GM19035 (cell line): ENCODE data around the gene RALGDS.

Experiments used
- ATAC-seq: cut with Tn5 transposase; IDR thresholded peaks from one replicate; pipeline ENCODE4 v1.9.1; 2021; ENCODE audit not compliant: unreplicated experiment

RALGDS gene

DNA sequence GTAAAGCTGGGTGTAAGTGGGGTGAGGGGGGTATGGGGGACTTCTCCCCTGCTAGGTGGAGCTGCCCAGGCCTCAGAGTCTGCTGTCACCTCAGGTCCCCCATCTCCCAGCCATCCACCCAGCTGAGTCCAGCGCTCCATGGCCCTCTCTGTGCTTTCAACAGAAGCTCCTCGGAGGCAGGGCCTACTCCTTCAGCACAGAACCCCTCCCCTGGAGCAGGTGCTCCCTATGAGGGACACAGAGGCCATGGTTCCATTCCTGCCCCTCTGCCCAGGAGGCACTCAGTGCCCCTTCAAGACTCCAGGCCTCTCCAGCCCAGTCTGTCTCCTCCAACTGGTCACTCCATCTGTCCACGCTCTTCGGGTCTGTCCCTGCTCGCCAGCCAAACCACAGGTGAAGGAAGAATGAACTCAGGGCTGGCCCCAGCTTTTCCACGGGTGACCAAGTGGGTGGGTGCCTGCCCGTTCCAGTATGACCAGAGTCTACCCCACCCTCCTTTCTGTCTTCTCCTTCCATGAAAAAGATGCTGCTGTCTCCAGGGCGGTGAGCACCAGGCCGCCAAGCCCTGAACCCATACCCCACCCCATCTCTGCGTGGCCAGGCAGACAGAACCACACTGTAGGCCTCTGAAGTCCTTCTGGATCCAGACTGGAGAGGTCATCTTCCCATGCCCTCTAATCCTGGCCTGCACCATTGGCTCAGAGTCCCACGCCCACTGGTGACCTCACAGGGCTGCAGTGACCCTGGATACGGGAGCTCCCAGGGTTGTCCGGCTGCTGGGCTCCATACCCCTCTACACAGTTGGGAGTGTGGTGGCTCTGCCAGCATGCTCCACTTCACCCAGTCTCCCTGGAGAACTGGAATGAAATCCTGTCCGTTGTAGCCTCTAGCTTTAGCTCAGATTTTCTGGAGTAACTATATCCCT is 30.8 kb upstream of the RALGDS start:
- ATAC-seq, result no peak

DNA sequence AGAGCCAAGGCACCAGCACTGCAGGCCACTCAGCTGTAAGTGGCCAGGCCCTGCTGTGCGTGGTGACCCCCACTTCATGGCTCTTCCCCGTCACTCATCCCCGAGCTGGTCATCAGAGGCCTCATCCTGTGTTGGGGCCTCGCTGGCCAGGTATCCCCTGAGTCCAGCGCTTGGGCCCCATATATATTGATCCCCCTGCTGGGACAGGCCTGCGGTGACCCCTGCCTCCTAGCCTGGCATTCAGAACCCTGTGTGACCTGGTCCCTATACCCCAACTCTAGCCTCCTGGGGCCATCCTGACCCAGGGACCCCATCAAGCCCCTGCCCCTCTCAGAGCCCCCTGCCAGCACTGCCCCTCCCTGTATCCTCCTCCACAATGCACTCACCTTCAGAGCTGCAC is 30.0 kb upstream of the RALGDS start:
- no peak for ATAC-seq

DNA sequence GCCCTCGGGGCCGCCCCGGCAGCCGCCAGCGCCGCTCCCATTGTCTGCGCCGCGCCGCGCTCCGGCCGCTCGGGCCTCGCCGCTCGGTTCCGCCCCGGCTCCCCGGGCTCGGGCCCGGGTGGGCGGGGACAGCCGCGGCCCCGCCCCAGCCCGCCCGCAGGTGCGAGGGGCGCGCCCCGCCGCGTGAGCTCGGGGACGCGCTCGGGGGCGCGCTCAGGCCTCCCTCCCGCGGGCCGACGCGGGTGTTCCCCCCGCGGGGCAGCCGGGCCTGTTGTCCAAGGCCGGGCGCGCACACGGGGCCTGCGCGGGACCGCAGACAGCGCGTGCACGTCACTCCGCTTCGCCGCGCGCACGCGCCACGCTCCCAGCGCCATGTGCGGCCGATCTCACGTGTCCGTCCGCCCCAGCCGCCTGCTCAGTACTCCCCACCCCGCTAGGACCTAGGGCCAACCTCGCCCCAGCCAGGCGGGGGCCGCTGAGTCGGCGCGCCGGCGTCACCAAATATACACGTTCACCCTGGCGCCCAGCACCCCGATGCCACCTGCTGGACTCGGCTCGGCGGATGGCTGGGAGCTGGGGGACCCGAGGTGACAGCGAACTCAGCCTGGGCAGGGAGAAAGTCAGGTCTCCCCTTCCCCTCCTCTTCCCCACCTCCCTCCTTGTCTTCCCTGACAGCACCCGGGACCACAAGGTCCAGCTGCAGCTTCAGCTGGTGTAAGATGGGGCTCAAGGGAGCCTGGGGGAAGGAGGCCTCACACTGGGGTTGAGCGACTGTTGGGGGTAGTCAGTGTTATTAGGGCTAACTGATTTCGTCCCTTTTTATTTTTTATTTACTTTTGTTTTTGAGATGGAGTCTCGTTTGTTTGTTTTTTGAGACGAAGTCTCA is 28.3 kb upstream of the RALGDS start:
- peak; percentile 69 for ATAC-seq

DNA sequence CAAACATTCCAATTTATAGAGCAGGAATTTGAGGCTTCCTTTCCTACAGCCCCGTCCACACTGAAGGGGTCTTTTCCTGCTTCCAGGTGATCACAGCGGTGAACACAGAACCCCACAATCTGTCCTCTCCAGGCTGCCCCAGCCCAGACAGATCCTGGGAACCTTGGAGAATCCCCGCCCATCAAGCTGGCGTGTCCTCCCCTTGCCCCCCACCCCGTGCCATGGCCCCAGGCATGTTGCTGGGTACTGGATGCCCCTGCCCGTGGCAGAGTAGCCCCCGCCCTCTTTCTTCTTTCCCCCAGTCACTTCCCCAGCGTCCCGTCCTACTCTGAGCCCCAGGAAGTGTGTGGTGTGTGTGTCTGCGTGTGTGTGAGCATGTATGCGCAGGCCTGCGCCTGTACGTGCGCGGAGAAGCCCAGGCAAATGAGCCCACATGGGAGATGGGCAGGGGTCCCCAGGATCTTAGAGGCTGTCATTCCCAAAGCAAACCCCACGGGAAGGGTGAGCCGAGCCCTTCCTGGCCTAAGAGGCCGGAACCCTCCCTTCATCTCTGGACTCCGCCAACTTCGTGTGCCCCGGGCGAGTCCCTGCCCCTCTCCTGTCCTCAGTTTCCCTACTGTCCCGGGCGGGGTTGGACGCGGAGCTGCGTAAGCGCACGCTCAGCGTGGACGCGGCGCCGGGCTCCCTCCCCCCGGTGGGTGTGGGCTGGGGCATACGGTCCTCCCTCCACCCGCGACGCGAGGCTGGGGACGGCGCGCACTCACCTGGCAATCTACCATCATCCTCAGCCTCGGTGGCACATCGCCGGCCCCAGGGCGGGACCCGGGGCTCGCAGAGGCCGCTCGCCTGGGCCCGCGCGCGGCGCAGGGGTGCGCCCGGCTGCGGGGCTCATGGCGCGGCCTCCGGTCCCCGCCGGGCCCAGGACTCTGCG is 27.4 kb upstream of the RALGDS start:
- peak; percentile 10 for ATAC-seq

DNA sequence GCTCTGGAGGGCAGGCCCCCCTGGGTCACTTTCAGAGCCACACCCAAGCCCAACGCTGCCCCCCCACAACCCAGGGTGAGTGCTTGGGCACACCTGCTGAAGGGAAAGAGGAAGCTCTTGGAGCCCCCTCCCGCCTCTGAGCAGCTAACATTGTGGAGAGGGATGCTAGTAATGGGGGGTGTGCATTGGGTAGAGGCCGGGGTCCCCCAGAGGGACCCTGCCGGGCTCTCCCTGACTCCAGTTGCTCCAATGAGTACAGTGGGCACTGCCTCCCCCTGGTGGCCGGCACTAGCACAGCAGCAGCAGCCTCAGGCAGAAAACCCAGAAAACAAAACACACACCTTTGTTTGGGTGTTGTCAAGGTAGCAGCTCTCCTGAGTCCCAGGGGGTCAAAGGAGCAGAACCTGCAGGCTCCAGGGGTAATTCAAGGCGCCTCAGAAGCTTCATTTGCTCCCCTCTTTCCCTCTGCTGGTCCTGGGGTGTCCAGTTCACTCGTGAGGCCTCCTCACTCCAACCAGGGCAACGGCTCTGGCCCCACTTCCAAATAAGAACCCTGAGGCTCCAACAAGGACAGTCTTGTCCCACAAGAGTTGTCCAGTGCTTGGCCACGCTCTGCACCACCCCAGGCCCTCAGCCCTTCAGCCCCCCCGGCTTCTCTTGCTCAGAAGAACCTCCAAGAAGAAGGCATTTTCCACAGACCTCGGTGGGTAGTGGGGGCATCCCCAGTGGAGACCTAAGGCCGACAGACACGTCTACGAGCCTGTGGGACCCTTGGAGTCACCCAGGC is 26.6 kb upstream of the RALGDS start:
- no peak for ATAC-seq

DNA sequence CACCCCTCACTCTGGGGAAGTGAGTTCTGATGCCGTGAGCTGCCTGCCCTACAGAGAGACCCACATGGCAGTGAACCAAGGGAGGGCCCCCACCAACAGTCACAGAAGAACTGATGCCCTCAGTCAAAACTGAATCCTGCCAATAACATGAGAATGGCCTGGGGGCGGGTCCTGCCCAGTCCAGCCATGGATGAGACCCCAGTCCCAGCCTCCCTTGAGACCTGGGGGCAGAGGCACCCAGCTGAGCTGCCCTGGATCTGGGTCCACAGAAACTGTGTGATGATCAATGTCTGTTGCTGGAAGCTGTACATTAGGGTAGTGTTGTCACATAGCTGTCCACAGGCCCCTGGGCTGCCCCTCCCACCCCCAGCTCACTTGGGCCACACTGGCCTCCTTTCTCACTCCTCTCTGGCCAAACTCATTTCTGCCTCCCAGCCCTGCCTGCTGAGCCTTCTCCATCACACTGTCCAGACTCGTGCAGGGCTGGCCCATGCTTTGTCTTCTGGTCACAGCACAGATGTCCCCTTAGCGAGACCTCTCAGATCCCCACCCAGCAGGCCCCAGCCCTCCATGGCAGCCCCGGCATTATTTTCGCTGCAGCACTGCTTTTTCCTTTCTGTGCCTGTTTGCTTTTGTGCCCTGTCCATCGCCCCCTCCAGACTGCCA is 25.8 kb upstream of the RALGDS start:
- ATAC-seq, result no peak

DNA sequence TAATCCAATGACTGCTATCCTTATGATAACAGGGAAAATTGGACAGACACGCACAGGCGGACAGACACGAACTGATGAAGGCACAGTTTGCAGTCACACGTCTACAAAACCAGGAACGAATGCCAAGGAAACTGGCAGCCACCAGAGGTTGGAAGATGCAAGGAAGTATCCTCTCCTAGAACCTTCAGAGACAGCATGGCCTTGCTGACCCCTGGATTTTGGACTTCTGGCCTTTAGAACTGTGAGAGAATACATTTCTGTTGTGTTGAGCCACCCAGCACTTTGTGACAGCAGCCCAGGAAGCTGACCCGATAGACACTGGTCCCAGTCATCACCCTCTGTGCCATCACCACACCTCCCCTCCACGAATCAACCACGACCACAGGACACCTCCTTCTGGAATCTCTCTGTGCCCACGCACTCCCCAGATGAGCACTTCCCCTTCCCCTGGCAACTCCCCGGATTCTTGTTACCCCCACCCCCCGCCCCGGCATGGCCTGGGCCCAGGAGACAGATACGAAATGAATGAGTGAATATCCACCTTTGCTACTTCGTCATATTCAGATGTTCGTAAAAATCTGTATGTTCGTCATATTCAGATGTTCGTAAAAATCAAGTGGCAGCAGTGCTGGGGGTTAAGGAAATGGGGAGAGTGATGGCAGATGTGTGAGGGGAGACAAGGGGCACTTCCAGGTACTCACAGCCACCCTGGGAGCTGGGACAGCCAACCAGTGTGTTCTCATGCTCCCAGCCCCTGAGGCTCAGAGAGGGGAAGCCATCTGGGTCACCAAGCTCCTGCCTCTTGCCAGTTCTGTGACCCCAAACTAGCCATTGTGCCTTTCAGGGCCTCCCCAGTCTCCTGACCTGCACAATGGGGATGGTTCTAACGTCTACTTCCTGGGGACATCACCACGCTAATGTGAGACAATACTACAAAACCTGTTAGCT is 24.1 kb upstream of the RALGDS start:
- ATAC-seq, result no peak

DNA sequence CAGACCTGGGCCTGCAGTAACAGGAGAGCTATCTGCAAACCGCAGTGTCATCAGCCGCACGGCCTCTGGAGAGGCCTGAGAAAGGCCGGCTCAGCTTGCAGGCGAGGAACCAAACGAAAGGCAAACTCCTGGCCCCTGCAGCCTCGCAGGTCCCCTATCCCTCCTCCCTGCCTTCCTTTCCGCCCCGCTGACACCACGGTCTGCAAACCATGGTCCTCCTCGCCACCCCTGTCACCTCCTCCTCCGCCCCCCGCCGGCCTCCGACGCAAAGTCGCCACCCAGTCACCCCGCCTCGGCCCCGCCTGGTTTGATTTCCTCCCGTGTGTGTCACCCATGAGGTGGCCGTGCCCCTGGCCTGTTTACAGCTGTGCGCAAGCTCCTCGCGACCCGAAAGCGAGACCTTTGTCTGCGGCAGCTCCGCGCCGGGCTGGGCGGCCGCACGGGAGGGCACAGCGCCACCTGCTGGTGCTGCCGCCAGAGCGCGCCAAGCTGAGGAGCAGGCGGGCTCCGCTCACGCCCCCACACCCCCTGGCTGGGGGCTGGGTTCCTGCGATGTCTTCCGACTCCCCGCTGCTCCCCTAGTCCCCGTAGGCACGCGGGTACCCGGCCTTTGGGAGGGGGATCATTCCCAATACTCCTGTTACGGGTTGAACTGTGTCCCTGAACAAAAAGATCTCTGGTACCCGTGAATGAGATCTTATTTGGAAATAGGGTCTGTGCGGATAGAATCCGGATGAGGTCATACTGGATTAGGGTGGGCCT is 23.3 kb upstream of the RALGDS start:
- ATAC-seq, result peak; percentile 52

DNA sequence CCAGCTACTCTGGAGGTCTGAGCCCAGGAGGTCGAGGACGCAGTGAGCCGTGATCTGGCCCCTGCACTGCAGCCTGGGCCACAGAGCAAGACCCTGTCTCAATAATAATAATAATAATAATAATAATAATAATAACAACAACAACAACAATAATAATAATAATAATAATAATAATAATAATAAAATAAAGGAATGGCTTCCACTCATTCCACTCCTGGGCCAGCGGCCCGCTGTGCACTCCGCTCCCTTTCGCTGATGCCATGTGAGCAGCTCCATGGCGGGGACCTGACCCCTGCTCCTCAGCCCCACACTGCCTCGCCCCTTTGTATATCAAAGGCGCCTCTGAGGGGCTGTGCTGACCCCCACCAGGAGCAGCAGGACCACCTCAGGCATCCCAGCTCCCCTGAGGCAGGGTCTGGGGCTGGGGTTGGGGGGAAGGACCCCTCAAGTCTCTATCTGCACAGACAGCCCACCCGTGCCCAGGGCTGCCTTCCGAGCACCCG is 22.6 kb upstream of the RALGDS start:
- no peak for ATAC-seq

DNA sequence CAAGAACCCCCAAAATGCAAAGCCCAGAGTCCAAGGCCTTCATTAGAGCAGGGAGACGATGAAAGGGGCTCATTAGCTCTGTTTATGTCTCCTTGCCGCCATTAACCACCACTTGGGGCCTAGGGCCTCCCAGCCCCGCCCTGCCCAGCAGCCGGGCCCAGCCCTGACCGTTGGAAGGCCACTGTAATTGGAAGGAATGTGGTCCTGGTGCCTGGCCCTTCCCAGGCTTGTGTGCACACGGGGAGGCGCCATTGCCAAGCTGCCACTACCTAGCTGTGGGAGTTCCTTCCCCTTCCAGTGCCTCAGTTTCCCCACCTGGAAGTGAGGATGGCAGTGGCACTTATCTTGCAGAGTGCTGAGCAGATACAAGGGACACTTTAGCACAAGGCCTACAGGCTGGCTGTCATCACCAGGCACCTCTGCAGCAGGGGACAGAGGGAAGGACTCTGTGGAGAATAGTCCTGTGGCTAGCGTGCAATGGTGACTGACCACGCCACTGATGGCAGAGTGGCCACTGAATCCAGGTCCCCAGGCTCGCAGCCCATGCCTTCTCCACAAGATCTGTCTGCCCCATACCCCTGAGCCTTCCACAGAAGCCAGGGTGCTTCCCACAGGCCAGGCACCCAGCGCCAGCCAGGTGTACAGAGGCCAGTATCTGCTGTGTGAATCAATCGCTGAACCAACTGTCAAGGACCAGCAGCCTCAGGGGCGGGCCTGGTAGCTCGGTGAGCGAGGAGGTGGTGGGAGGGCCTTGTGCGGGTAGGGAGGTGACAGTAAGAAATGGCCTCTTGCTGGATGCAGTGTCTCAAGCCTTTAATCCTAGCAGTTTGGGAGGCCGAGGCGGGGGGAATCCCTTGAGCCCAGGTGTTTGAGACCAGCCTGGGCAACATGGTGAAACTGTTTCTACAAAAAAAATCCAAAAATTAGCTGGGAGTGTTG is 21.9 kb upstream of the RALGDS start:
- no peak for ATAC-seq

DNA sequence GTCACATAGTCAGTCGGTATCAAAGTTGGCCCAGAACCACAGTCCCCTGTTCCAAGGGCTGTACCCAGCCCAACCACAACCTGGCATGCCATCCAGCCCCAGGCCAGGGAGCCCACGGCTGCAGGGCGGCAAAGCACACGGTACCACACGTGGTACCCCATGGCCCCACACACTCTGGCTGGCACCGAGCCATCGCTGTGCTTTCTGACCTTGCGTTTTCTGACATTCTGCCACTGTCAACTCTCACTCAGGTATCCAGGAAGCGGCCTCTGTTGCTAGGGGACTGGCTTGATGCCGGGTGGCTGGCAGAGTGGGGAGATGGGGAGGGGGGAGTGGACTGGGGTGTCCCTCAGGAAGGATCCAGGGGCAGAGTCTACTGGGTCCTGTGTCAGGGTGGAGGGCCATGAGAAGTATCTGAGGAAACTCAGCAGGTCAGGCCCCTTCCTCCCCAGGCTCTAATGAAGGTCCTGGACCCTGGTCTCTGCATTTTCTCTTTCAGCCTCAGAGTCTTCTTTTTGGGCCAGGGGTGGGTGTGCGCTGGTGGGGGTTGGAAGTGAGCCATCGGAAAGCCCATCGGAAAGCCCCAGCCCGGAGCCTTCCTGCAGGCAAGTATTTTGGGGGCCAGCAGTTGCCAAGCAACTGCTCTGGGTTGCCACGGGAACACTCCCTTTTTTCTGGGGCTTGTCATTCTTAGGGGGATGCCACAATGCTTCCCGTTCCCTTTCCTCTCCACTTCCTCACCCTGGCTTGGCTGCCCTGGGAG is 21.0 kb upstream of the RALGDS start:
- ATAC-seq, result no peak

DNA sequence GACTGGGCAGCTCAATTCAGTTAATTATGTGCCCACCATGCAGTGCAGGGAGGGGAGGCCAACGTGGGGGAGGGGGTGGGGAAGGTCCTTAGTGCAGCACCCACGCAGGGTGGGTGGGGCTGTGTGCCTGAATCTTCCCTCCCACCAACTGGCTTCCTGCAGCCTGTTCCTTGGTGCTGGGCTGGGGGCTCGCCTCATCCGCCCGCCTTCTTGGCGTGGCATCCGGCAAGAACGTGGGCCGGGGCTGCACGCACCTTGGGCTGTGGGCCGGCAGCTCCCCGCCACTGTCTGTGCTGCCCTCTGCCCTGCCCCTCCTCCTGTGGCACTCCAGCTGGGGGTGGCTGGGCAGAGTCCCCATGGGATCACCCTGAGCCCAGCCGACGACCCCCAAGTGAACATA is 19.6 kb upstream of the RALGDS start:
- ATAC-seq, result no peak

DNA sequence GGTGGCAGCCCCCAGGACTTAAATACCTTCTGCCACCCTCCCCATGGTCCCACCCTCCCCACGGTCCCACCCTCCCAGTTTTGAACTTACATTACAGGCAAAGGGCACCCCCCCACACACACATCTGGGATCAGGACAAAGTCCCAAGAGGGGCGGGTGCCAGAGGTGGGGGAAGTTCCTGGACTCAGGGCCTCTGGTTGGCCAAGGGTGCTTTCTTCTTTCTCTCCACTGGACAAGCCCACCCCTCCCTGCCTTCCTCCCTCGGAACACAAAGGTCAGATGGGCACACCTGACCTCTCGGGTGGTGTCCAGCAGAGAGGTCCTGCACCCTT is 19.1 kb upstream of the RALGDS start:
- no peak for ATAC-seq

DNA sequence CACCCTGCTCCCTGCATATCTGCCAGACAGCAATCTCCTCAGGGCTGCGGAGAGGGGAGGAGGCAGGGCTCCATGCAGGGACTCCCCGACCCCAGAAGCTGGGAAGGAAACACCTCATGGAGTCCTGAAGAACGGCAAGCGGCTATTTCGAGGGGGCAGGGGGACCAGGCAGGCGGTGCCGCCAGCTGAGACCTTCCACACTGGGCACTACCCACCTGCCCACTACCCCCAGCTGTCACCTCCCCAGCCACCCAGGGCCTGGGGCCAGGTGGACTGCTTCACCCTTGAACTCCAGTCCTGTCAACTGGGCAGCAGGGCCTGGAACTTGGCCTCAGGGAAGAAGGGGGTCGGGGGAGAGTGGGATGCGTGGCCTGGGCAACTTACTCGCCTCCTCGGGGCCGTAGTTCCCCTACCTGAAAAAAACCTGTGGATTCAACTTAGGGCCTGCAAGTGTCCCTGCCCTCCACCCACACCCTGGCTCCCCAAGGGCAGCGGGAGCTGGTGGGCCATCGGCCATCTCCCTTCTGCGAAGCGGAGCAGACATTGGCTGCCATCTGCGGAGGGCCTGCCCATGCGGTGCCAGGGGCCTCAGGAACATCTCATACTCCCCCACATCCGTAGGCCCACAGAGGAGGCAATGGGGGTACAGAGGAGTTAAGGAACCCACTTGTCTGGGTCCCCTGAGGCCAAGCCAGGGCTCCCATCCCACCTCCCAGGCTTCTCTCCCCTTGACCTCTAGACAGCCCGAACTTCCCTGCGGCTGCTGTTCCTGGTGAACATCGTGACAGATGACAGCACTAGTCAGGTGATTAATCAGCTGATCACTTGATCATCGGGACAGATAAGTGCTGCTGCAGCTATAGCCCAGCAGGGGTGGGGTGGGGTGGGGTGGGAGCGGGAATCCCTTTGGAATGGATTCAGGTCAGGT is 18.5 kb upstream of the RALGDS start:
- ATAC-seq, result no peak
